Measurements from ENCODE around the gene SGPL1.

DNA sequence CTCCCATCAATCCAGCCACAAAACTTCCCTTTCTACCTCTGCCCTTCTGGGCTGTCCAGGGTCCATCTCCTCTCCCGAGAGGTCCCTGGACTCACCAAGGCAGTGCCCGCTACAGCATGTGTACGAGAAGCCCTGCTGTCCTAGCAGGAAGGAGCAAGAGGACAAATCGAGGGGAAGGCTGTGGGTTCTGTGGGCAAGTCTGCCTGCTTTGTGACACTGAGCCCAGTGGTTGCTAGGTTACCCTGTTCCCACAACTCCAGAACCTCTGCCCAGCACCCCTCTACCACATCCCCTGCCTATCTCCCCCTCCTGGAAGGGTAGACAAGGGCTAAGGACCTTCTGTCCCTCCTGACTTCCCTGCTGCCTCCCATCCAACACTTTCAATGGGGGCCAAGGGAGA is 30.6 kb upstream of the SGPL1 start, which contains the start of gene TBATA:
- TF ChIP-seq POLR2A (IDR thresholded peaks at IDR 0.05; ENCODE audit: low read length) (no peak), GATA1 (IDR thresholded peaks at IDR 0.05; ENCODE audit: low read depth, low read length) (no peak)
